Calu3 (cell line): ENCODE results near the gene CTIF. TPM values are rescaled to one million over a fixed set of nuclear protein-coding genes. Genes with fewer than 3 reads are reported as not detected.

Experiments
- BruUV-seq: library from RNA; stranded (reverse); fragments of 400-500 nt; replicated peaks from 2 replicates; lab custom pipeline; 2021; lab: Mats Ljungman, UMichigan
- CTCF ChIA-PET: fragments of 300-600 bp; sonication (Branson Sonifier 250); formaldehyde crosslinking; loops from one replicate; lab custom pipeline; 2022; ENCODE audit warnings: antibody characterized with exemption; lab: Charles Lee
- DNase-seq: peaks from one replicate; pipeline ENCODE4 v3.0.0; 2022
- H3K27ac Mint-ChIP-seq: one replicate; pipeline ENCODE4 v1.8.0; 2022; ENCODE audit warnings: mixed read lengths; ENCODE audit not compliant: unreplicated experiment
- H3K27me3 Mint-ChIP-seq: one replicate; pipeline ENCODE4 v1.8.0; 2022; ENCODE audit warnings: mixed read lengths; ENCODE audit not compliant: unreplicated experiment
- H3K36me3 Mint-ChIP-seq: one replicate; pipeline ENCODE4 v1.8.0; 2022; ENCODE audit warnings: mild to moderate bottlenecking, moderate library complexity, mixed read lengths; ENCODE audit not compliant: insufficient read depth, unreplicated experiment
- H3K4me1 Mint-ChIP-seq: one replicate; pipeline ENCODE4 v1.8.0; 2022; ENCODE audit warnings: mild to moderate bottlenecking, low read depth, mixed read lengths; ENCODE audit not compliant: unreplicated experiment
- H3K4me3 Mint-ChIP-seq: one replicate; pipeline ENCODE4 v1.8.0; 2022; ENCODE audit warnings: mild to moderate bottlenecking, low read depth, moderate library complexity, mixed read lengths; ENCODE audit not compliant: unreplicated experiment
- H3K9me3 Mint-ChIP-seq: one replicate; pipeline ENCODE4 v1.8.0; 2022; ENCODE audit warnings: low read depth, mixed read lengths; ENCODE audit not compliant: unreplicated experiment
- CTCF ChIP-seq: fragments of 200-600 bp; IDR thresholded peaks from one replicate; pipeline ENCODE4 v1.8.0; 2022; ENCODE audit warnings: antibody characterized with exemption; ENCODE audit not compliant: unreplicated experiment
- intact Hi-C: fragments of 100-400 bp; cut with micrococcal nuclease; formaldehyde crosslinking; loops from one replicate; pipeline ENCODE4 v1.10.0; 2022; ENCODE audit not compliant: unreplicated experiment
- total RNA-seq: library from RNA; stranded (reverse); gene quantifications from 2 replicates; pipeline ENCODE4 v1.2.3, GENCODE V29; 2022

CTIF gene
- total RNA-seq, 1 experiment from 2014 or later, result 40.8 TPM

GRCh38 chr18:48754559-48754958 is 215.7 kb downstream of the CTIF start:
- Mint-ChIP-seq H3K36me3 (no peaks in the 10 kb centered on the region), H3K4me1 (no peaks in the 10 kb centered on the region), H3K9me3 (no peaks in the 10 kb centered on the region), H3K27me3 (no peaks in the 10 kb centered on the region), H3K4me3 (no peak overlapping the region), H3K27ac (no peak overlapping the region)
- BruUV-seq, result no TSS peak
- no peak for TF ChIP-seq CTCF
- intact Hi-C loops, result no loop called here
- CTCF ChIA-PET, result no interaction called here
- no peak for DNase-seq

- Mint-ChIP-seq H3K36me3 (no peaks in the 10 kb centered on the region), H3K27ac (no peak overlapping the region), H3K9me3 (no peaks in the 10 kb centered on the region), H3K4me3 (no peak overlapping the region), H3K4me1 (no peaks in the 10 kb centered on the region), H3K27me3 (no peaks in the 10 kb centered on the region)
- no TSS peak for BruUV-seq
- CTCF ChIA-PET, result no interaction called here
- TF ChIP-seq CTCF, result no peak
- no peak for DNase-seq
- intact Hi-C loops, result no loop called here
These were observed 216.2 kb downstream of the CTIF start for GRCh38 chr18:48754993-48755473.

- Mint-ChIP-seq H3K4me1 (no peaks in the 10 kb centered on the region), H3K36me3 (no peaks in the 10 kb centered on the region), H3K27me3 (no peaks in the 10 kb centered on the region), H3K4me3 (no peak overlapping the region), H3K27ac (no peak overlapping the region), H3K9me3 (no peaks in the 10 kb centered on the region)
- intact Hi-C loops, result no loop called here
- CTCF ChIA-PET, result no interaction called here
- TF ChIP-seq CTCF, result no peak
- BruUV-seq, result no TSS peak
- DNase-seq, result no peak
These were observed 217.8 kb downstream of the CTIF start for GRCh38 chr18:48756511-48757226.

GRCh38 chr18:48757367-48757766 is 218.5 kb downstream of the CTIF start:
- CTCF ChIA-PET, result no interaction called here
- no peak for TF ChIP-seq CTCF
- Mint-ChIP-seq H3K27ac (no peak overlapping the region), H3K4me3 (no peak overlapping the region), H3K9me3 (no peaks in the 10 kb centered on the region), H3K36me3 (no peaks in the 10 kb centered on the region), H3K4me1 (no peaks in the 10 kb centered on the region), H3K27me3 (no peaks in the 10 kb centered on the region)
- intact Hi-C loops, result no loop called here
- BruUV-seq, result no TSS peak
- DNase-seq, result no peak
